Measurements from ENCODE around the gene TLE5.
"Not testable (repeated sequence)": the region's sequence is repeated elsewhere in the genome, so short reads cannot be mapped to it uniquely, and the experiment has no call there.

TLE5 gene

GRCh38 chr19:3019211-3019854, 43.0 kb downstream of the TLE5 start:
- DNase-seq: no peak

GRCh38 chr19:3017923-3018322, 44.4 kb downstream of the TLE5 start:
- DNase-seq: no peak

GRCh38 chr19:3015126-3016057, 46.9 kb downstream of the TLE5 start:
- no peak for DNase-seq

GRCh38 chr19:3014135-3014534, 48.2 kb downstream of the TLE5 start:
- DNase-seq: no peak

- no peak for DNase-seq
Measured at GRCh38 chr19:3013263-3013725, 49.0 kb downstream of the TLE5 start.

- DNase-seq: no peak
Measured at GRCh38 chr19:3012621-3013262, 49.6 kb downstream of the TLE5 start.

- not testable (repeated sequence) for DNase-seq
Measured at GRCh38 chr19:3012059-3012458, 50.2 kb downstream of the TLE5 start.

GRCh38 chr19:3010871-3011270, 51.4 kb downstream of the TLE5 start:
- no peak for DNase-seq

- DNase-seq: no peak
Measured at GRCh38 chr19:3008994-3009393, 53.3 kb downstream of the TLE5 start.

- DNase-seq: no peak
Measured at GRCh38 chr19:3007975-3008374, 54.3 kb downstream of the TLE5 start.

GRCh38 chr19:3006075-3006767, 56.1 kb downstream of the TLE5 start:
- no peak for DNase-seq

- DNase-seq: no peak
Measured at GRCh38 chr19:3005345-3005744, 57.0 kb downstream of the TLE5 start.

GRCh38 chr19:3004522-3004921, 57.8 kb downstream of the TLE5 start:
- DNase-seq: no peak

- no peak for DNase-seq
Measured at GRCh38 chr19:3003046-3003445, 59.2 kb downstream of the TLE5 start.
